Mesenteric fat pad (tissue), 1 donor: ENCODE measurements around the gene SF3A2. TPM values are rescaled to one million over a fixed set of nuclear protein-coding genes. Genes with fewer than 3 reads are reported as not detected.

Experiments used
- DNase-seq: peaks from one replicate; pipeline ENCODE4 v3.0.0-alpha.2; 2020; ENCODE audit warnings: low spot score
- total RNA-seq: library from RNA; stranded (reverse); fragmentation: NEBNext Ultra II Directional; extraction: Animal tissue kit (Norgen Biotek cat#: 25700); gene quantifications from one replicate; pipeline ENCODE4 v1.2.1, GENCODE V29; 2021
- donor health status: DM: yes; HTN: yes; CAD: no.

The SF3A2 gene
- total RNA-seq, 1 donor from 2014 or later: 46.2 TPM

- DNase-seq: no peak
Observed at GRCh38 chr19:2226051-2226839, 10.4 kb upstream of the SF3A2 start.

- DNase-seq: no peak
Observed at GRCh38 chr19:2226840-2227360, 9.7 kb upstream of the SF3A2 start.

GRCh38 chr19:2227415-2228156, 9.0 kb upstream of the SF3A2 start:
- no peak for DNase-seq

- DNase-seq: no peak
Observed at GRCh38 chr19:2228157-2229030, 8.2 kb upstream of the SF3A2 start.

DNA sequence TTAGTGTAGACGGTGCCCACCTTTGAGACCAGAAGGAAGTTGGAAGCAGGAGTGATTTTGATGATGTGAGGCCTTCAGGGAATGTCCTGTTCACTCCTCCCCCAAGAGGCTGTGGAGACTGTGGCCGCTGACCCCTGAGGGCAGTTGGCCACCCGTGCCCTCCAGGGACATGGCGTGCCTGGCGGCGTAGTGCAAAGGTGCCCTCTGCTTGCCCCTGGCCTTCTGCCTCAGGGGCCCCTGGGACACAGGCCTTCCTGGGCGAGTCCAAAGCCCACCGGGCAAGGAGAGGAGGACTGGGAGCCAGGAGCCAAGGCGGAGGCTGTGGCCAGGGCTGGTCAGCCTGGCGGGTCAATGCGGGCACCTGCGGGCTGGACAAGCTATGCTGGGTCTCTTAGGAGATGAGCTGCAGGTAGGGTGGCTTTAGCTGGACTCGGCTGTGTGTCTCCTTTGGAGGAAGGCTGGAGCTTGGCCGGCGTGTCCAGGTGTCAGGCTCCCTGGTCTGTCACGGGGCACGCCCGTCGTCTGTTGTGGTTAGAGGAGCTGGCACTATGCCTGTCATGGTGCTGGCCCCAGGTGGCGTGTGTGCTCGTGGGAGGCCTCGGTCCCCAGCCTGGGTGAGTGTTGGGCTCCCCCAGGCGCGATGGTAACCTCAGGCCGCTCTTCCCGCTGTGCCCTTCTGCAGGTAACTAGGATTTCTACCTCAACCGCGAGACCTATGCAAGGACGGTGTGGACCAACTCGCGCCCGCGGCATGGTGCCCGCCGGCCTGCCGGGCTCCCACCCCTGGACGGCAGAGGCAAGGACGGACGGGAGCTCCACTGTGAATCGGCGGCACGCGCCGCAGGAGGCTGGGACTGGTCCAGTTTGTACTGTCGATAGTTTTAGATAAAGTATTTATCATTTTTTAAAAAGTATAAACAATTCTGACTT, 7.3 kb upstream of the SF3A2 start:
- no peak for DNase-seq

GRCh38 chr19:2230033-2230531, 6.5 kb upstream of the SF3A2 start:
- no peak for DNase-seq

DNA sequence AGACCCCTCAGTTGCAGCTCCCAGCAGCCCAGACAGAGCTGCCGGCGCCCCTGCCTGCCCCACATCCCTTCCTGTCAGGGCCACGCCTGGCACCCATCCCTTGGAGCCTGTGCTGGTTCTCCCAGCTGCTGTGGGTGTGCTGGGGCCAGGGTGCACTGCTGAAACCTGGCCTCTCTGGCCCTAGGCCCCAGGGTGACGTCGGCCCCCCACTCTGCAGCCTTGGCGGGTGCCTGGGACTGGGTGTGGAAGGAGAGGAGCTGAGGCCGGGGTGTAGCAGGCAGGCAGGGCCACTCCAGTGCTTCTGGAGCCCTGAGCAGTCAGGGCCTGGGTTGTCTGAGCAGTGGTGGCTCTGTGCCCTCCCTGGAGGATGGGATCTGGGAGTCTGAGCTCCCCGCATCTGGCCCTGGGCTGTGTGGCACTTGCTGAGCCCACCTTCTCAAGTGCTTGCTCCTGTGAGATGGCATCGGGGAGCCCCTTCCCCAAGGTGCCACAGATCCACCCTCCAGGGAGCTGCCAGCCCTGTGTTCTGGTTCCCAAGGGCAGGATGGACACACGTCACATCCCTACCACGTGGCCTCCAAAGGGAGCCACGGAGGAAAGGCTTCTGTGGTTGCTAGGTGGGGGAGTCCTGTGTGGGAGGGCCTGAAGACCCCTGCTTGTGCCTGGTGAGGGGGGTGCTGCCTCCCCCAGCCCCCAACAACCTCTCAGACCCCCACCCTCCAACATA, 5.7 kb upstream of the SF3A2 start:
- DNase-seq: no peak

DNA sequence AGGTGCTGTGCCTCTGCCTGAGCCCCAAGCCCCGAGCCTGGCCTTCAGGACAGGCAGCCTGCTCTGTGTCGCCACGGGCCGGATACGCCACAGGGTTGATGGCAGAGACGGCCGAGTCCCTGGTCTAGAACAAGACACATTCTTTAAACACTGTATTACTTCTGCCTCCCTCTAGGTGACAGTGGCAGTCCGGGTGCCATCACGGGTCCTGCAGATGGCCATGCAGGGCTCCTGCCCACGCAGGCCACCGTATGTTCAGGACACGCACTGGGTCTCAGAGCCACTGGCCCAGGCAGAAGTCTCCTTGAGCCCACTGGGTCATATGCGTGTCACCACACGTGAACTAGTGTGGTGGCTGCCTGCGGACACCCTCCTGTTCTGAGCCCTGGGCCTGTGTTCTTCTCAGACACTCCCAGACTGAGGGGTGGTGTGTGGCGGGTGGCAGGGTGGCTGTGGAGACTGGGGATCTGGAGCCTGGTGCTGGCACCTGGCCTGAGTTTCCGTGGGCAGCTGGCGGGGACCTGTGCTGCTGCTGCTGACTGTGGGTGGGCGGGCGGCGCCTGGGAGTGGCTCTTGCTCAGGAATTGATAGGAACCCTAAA, 4.9 kb upstream of the SF3A2 start:
- DNase-seq: no peak

- no peak for DNase-seq
Observed at GRCh38 chr19:2232286-2233151, 4.1 kb upstream of the SF3A2 start.

- DNase-seq: no peak
Observed at GRCh38 chr19:2233601-2234280, 2.9 kb upstream of the SF3A2 start.

DNA sequence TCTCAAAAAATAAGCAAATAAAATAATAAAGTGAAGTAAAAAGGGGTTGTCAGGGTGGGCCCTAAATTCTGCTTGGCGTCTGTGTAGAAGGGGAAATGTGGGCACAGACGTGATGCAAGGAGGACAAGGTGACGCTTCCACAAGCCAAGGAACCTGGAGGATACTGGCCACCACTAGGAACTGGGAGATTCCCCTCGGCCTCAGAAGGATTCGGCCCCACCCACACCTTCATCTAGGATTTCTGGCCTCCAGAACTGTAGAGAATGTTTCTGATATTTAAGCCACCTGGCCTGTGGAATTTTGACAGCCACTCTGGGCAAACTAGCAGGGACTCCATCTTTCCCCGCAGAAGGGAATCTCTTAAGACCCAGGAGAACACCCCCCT, 1.6 kb upstream of the SF3A2 start:
- no peak for DNase-seq

DNA sequence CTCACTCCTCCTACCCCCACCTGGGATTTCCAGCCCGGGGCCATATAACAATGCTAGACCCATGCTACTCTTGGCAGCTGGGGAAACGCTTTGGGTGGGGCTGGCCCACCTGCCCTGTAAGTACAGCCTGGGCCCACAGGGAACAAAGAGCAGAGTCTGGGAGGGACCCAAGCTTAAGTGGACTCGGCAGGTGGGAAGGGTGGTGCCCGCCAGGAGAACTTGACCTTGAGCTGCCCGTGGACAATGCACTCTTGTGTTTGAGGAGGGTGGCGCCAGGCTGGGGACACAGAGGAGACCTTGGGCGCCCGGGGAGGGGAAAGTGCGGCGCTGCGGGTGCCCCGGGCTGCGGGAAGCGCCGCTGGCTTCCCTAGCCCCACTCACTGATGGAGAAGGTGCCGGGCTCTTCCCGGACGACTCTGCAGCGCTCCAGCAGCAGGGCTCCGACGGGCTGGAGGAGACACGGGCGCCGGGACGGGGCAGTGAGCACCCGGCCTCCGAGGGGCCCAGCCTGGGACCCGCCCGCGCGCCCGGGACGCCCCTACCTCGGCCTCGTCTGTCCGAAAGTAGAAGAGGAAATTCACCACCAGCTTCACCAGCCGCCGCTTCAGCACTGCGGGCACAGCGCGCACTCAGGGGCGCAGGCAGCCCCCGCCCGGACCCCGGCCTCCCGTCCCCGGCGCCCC, 1.1 kb upstream of the SF3A2 start:
- DNase-seq: no peak

- DNase-seq: no peak
Observed at GRCh38 chr19:2236064-2236313, 635 bp upstream of the SF3A2 start.

DNA sequence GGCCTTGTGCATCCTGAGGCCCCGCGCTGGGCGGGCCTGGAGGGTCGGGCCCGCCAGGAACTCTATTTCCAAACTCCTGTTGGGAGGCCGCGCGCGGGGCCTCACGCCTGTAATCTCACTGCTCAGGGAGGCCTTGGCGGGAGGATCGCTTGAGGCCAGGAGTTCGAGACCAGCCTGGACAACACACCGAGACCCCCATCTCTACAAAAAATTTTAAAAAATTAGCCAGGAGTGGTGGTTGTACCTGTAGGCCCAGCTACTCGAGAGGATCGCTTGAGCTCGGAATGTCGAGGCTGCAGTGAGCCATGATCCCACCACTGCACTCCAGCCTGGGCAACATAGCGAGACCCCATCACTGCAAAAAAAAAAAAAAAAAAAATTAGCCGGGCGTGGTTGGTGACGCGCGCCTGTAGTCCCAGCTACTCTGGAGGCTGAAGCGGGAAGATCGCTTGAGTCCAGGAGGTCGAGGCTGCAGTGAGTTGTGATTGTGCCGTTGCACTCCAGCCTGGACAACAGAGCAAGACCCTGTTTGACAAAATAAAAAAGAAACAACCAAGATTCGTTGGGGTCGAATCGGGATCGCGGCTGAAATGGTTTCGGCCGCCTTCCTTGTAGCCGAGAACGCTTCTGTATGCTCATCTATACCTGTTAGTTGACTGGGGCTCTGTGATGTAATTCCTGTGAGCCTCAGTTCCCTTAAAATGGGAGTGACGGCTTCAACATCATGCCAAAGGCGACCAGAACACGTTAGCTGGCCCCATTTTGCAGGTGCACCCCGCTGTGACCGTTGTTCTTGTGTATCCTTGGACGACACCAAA, 636 bp downstream of the SF3A2 start:
- DNase-seq: no peak

DNA sequence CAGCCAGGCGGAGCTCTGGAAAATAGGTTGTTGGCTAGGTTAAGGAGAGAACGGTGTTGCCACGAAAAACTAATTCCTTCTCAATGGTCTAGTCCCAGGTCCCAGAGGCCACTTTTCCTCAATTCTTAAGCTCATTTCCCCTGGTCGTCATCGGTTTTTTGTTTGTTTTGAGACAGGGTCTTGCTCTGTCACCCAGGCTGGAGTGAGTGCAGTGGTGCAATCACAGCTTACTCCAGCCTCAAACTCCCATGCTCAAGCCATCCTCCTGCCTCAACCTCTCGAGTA, 1.2 kb downstream of the SF3A2 start:
- no peak for DNase-seq

- no peak for DNase-seq
Observed at GRCh38 chr19:2239173-2239572, 2.5 kb downstream of the SF3A2 start.
